Adipocyte (in vitro differentiated cells): ENCODE data around the gene ZBTB11.
"Not testable (repeated sequence)": the region's sequence is repeated elsewhere in the genome, so short reads cannot be mapped to it uniquely, and the experiment has no call there.

Experiments used
- DNase-seq: peaks from one replicate; pipeline ENCODE4 v3.0.0-alpha.2; 2015; ENCODE audit warnings: low read depth
- H3K27me3 ChIP-seq: replicated peaks from 2 replicates; pipeline ENCODE4 v1.7.0; 2013; ENCODE audit warnings: mild to moderate bottlenecking, low read length, moderate library complexity; ENCODE audit not compliant: control insufficient read depth, insufficient read depth
- H3K36me3 ChIP-seq: 2 replicates; pipeline ENCODE4 v1.7.0; 2013; ENCODE audit warnings: low read length, mild to moderate bottlenecking, moderate library complexity; ENCODE audit not compliant: control insufficient read depth, insufficient read depth, severe bottlenecking
- H3K4me1 ChIP-seq: 2 replicates; pipeline ENCODE4 v1.7.0; 2013; ENCODE audit warnings: mild to moderate bottlenecking, low read length, moderate library complexity; ENCODE audit not compliant: control insufficient read depth, insufficient read depth
- H3K4me3 ChIP-seq: 2 replicates; pipeline ENCODE4 v1.7.0; 2013; ENCODE audit warnings: mild to moderate bottlenecking, low read length, moderate library complexity
- H3K9ac ChIP-seq: 2 replicates; pipeline ENCODE4 v1.7.0; 2013; ENCODE audit warnings: mild to moderate bottlenecking, low read length, moderate library complexity
- H3K9me3 ChIP-seq: 2 replicates; pipeline ENCODE4 v1.7.0; 2013; ENCODE audit warnings: mild to moderate bottlenecking, low read length, moderate library complexity; ENCODE audit not compliant: control insufficient read depth

ZBTB11 gene

GRCh38 chr3:101640256-101640655 lies 36.7 kb downstream of the ZBTB11 start:
- Histone ChIP-seq H3K4me3 (no peak overlapping the region), H3K4me1 (peaks cover 11% of the 10 kb centered on the region), H3K9me3 (no peaks in the 10 kb centered on the region), H3K9ac (no peak overlapping the region), H3K36me3 (no peaks in the 10 kb centered on the region), H3K27me3 (no peaks in the 10 kb centered on the region)
- DNase-seq = no peak

DNA sequence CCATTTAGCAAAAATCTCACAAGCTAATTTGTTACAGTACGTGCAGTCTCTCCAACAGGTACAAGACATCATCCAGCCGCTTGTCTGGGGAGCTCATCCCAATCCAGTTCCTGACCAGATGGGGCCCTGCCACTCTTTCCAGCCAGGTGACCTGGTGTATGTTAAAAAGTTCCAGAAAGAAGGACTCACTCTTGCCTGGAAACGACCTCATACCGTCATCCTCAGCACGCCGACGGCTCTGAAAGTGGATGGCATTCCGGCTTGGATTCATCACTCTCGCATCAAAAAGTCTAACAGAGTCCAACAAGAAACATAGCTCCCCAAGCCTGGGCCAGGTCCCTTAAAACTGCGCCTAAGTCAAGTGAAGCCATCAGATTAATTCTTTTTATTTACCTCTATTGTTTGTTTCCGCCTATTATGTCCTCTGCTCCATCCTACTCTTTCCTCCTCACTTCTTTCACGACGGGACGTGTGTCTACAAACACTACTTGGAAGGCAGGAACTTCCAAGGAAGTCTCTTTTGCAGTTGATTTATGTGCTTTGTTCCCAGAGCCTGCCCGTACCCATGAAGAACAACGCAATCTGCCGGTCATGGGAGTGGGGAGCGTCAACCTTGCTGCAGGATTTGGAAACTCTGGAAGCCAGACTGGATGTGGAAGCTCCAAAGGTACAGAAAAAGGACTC lies 37.5 kb downstream of the ZBTB11 start:
- Histone ChIP-seq H3K36me3 (no peaks in the 10 kb centered on the region), H3K4me1 (peaks cover 9% of the 10 kb centered on the region), H3K9me3 (no peaks in the 10 kb centered on the region), H3K4me3 (no peak overlapping the region), H3K27me3 (peaks cover 3% of the 10 kb centered on the region), H3K9ac (no peak overlapping the region)
- DNase-seq = no peak

GRCh38 chr3:101638261-101638745 lies 38.6 kb downstream of the ZBTB11 start:
- Histone ChIP-seq H3K9me3 (no peaks in the 10 kb centered on the region), H3K4me1 (no peaks in the 10 kb centered on the region), H3K27me3 (peaks cover 3% of the 10 kb centered on the region), H3K9ac (no peak overlapping the region), H3K36me3 (no peaks in the 10 kb centered on the region), H3K4me3 (no peak overlapping the region)
- DNase-seq = no peak

DNA sequence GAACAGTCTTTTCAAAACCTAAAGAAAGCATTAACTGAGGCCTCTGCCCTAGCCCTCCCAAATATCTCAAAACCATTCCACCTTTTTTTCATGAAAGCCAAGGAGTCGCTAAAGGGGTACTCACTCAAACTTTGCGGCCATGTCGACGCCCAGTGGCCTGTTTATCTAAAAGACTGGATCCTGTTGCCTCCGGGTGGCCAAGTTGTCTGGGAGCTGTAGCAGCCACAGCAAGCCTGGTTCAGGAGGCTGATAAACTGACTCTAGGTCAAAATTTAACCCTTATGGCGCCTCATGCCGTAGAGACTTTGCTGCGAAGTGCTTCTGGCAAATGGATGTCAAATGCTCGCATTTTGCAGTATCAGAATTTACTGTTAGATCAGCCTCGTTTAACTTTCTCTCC lies 39.5 kb downstream of the ZBTB11 start:
- Histone ChIP-seq H3K36me3 (no peaks in the 10 kb centered on the region), H3K4me3 (no peak overlapping the region), H3K9ac (no peak overlapping the region), H3K4me1 (no peaks in the 10 kb centered on the region), H3K9me3 (no peaks in the 10 kb centered on the region), H3K27me3 (peaks cover 3% of the 10 kb centered on the region)
- no peak for DNase-seq

GRCh38 chr3:101635954-101636798 lies 40.8 kb downstream of the ZBTB11 start:
- H3K9me3 ChIP-seq = no peaks in the 10 kb centered on the region
- DNase-seq = peak; percentile 27
- no peaks in the 10 kb centered on the region for H3K4me1 ChIP-seq
- H3K36me3 ChIP-seq = no peaks in the 10 kb centered on the region
- H3K27me3 ChIP-seq = peaks cover 3% of the 10 kb centered on the region
- no peak overlapping the region for H3K9ac ChIP-seq
- no peak overlapping the region for H3K4me3 ChIP-seq

DNA sequence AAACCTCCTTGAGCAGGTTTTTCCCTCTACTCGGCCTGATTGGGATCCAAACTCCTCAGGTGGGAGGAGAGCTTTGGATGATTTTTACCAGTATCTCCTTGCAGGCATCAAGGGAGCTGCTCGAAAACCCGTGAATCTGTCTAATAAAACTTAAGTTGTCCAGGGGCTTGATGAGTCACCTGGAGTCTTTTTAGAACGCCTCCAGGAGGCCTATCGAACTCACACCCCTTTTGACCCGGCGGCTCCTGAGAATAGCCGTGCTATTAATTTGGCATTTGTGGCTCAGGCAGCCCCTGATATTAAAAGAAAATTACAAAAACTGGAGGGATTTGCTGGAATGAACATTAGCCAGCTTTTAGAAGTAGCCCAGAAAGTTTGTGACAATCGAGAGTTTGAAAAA lies 41.6 kb downstream of the ZBTB11 start:
- DNase-seq = no peak
- Histone ChIP-seq H3K4me3 (no peak overlapping the region), H3K4me1 (no peaks in the 10 kb centered on the region), H3K27me3 (peaks cover 3% of the 10 kb centered on the region), H3K9ac (no peak overlapping the region), H3K36me3 (no peaks in the 10 kb centered on the region), H3K9me3 (no peaks in the 10 kb centered on the region)

DNA sequence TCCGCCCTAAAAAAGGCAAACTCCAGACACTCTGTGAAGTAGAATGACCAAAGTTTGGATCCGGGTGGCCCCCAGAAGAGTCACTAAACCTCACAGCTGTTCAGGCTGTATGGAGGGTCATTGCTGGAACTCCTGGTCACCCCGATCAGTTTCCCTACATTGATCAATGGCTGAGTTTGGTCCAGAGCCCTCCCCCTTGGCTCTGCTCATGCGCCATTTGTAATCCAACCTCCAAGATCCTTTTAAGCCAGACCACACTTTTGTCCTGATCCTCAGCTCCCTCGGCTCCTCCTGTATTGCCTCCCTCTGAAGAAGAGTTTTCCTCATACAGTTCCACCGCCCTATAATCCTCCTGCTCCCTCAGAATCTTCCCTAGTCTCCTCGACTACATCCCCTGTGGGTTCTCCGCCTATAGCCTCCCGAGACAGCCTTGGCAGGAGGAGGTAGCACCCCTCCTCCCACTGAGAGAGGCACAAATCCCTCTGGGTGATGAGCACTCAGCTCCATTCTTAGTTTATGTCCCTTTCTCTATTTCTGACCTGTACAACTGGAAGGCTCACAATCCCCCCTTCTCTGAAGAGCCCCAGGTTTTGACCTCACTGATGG lies 42.2 kb downstream of the ZBTB11 start:
- no peaks in the 10 kb centered on the region for H3K4me1 ChIP-seq
- H3K36me3 ChIP-seq = no peaks in the 10 kb centered on the region
- no peak overlapping the region for H3K4me3 ChIP-seq
- H3K9me3 ChIP-seq = no peaks in the 10 kb centered on the region
- no peak for DNase-seq
- no peak overlapping the region for H3K9ac ChIP-seq
- H3K27me3 ChIP-seq = peaks cover 3% of the 10 kb centered on the region

- Histone ChIP-seq H3K4me1 (no peaks in the 10 kb centered on the region), H3K9ac (no peak overlapping the region), H3K4me3 (no peak overlapping the region), H3K27me3 (peaks cover 3% of the 10 kb centered on the region), H3K9me3 (no peaks in the 10 kb centered on the region), H3K36me3 (no peaks in the 10 kb centered on the region)
- no peak for DNase-seq
Measured at GRCh38 chr3:101633186-101633585, 43.7 kb downstream of the ZBTB11 start.

GRCh38 chr3:101632586-101632985 lies 44.3 kb downstream of the ZBTB11 start:
- Histone ChIP-seq H3K4me1 (no peaks in the 10 kb centered on the region), H3K9me3 (no peaks in the 10 kb centered on the region), H3K4me3 (no peak overlapping the region), H3K9ac (no peak overlapping the region), H3K27me3 (peaks cover 3% of the 10 kb centered on the region), H3K36me3 (no peaks in the 10 kb centered on the region)
- no peak for DNase-seq

DNA sequence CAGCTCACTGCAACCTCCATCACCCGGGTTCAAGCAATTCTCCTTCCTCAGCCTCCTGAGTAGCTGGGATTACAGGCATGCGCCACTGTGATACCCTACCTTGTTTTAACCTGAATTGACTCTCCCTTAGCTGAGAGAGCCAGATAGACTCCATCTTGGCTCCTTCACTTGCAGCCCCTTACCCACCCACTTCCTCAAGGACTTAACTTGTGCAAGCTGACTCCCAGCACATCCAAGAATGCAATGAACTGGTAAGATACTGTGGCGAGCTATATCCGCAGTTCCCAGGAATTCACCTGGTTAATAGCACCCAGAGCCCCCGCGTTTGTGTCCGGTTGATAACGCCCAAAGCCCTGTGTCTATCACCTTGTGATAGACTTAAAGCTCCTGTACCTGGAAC lies 45.0 kb downstream of the ZBTB11 start:
- DNase-seq, H3K27me3 ChIP-seq, H3K9ac ChIP-seq: not testable (repeated sequence)

GRCh38 chr3:101631098-101631796 lies 45.7 kb downstream of the ZBTB11 start:
- H3K9ac ChIP-seq = no peak overlapping the region
- no peaks in the 10 kb centered on the region for H3K4me1 ChIP-seq
- H3K9me3 ChIP-seq = no peaks in the 10 kb centered on the region
- H3K27me3 ChIP-seq = peaks cover 3% of the 10 kb centered on the region
- no peaks in the 10 kb centered on the region for H3K36me3 ChIP-seq
- H3K4me3 ChIP-seq = no peak overlapping the region
- no peak for DNase-seq

More for the DNA sequence above, 45.0 kb downstream of the ZBTB11 start:
- not testable (repeated sequence) for H3K4me1 ChIP-seq, H3K4me3 ChIP-seq, H3K9me3 ChIP-seq, H3K36me3 ChIP-seq
